Liver (tissue), 9 donors: ENCODE results near the gene ARHGAP6. TPM values are rescaled to one million over a fixed set of nuclear protein-coding genes. Genes with fewer than 3 reads are reported as not detected.

Experiments used
- DNase-seq: peaks from one replicate; pipeline ENCODE4 v3.0.0-alpha.2; 2017; ENCODE audit warnings: low spot score
- H3K27ac ChIP-seq, 2 donors: one replicate each; pipeline ENCODE4 v1.7.0; 2013; ENCODE audit warnings: inconsistent platforms in 2 of 2, low read length in 2 of 2, control low read depth in 1 of 2, low read depth in 1 of 2, mild to moderate bottlenecking in 1 of 2
- H3K27me3 ChIP-seq, 4 donors: one replicate each; pipeline versions ENCODE4 v1.6.1 to v1.7.0; 2013; ENCODE audit warnings: low read length in 3 of 4, inconsistent platforms in 1 of 4, mild to moderate bottlenecking in 1 of 4, moderate library complexity in 1 of 4; ENCODE audit not compliant: control insufficient read depth in 4 of 4, insufficient read depth in 4 of 4
- H3K36me3 ChIP-seq, 4 donors: one replicate each; pipeline versions ENCODE4 v1.6.1 to v1.7.0; 2013; ENCODE audit warnings: low read length in 3 of 4, mild to moderate bottlenecking in 3 of 4, low read depth in 1 of 4, moderate library complexity in 1 of 4; ENCODE audit not compliant: control insufficient read depth in 4 of 4, insufficient read depth in 3 of 4
- H3K4me1 ChIP-seq, 4 donors: one replicate each; pipeline versions ENCODE4 v1.6.1 to v1.7.0; 2013; ENCODE audit warnings: low read length in 3 of 4, mild to moderate bottlenecking in 3 of 4, moderate library complexity in 1 of 4; ENCODE audit not compliant: control insufficient read depth in 4 of 4, insufficient read depth in 4 of 4
- H3K4me3 ChIP-seq, 3 donors: one replicate each; pipeline versions ENCODE4 v1.6.1 to v1.7.0; 2013; ENCODE audit warnings: low read length in 3 of 3, control low read depth in 1 of 3, low read depth in 1 of 3, mild to moderate bottlenecking in 1 of 3
- H3K9ac ChIP-seq, 2 donors: one replicate each; pipeline ENCODE4 v1.7.0; 2013; ENCODE audit warnings: low read length in 2 of 2, mild to moderate bottlenecking in 2 of 2, moderate library complexity in 2 of 2, control low read depth in 1 of 2, low read depth in 1 of 2
- H3K9me3 ChIP-seq, 4 donors: one replicate each; pipeline versions ENCODE4 v1.6.1 to v1.7.0; 2013; ENCODE audit warnings: low read length in 3 of 4; ENCODE audit not compliant: control insufficient read depth in 4 of 4
- EGR1 ChIP-seq, 2 donors: IDR thresholded peaks; 2 replicates each; pipeline ENCODE4 v1.6.1; 2016 to 2018; ENCODE audit warnings: antibody characterized with exemption in 2 of 2, low read depth in 2 of 2
- FOXA1 ChIP-seq: IDR thresholded peaks from 2 replicates; pipeline ENCODE4 v1.6.1; 2016; ENCODE audit warnings: antibody characterized with exemption
- FOXA2 ChIP-seq: IDR thresholded peaks from 2 replicates; pipeline ENCODE4 v1.6.1; 2016; ENCODE audit warnings: antibody characterized with exemption
- GABPA ChIP-seq, 2 donors: IDR thresholded peaks in 1 of 2; conservative IDR thresholded peaks in 1 of 2; 2 replicates each; pipeline ENCODE4 v1.6.1; 2016; ENCODE audit warnings: antibody characterized with exemption in 2 of 2, mild to moderate bottlenecking in 1 of 2, moderate library complexity in 1 of 2
- HNF4A ChIP-seq, 2 donors: conservative IDR thresholded peaks; 2 replicates each; pipeline ENCODE4 v1.6.1; 2016; ENCODE audit warnings: antibody characterized with exemption in 2 of 2, mild to moderate bottlenecking in 2 of 2
- HNF4G ChIP-seq: IDR thresholded peaks from 2 replicates; pipeline ENCODE4 v1.6.1; 2016; ENCODE audit warnings: antibody characterized with exemption
- JUND ChIP-seq, 2 donors: IDR thresholded peaks; 2 replicates each; pipeline ENCODE4 v1.6.1; 2016; ENCODE audit warnings: antibody characterized with exemption in 2 of 2
- NR2F2 ChIP-seq: IDR thresholded peaks from 2 replicates; pipeline ENCODE4 v1.6.1; 2016; ENCODE audit warnings: antibody characterized with exemption
- RAD21 ChIP-seq, 2 donors: IDR thresholded peaks; 2 replicates each; pipeline ENCODE4 v1.6.1; 2016; ENCODE audit warnings: antibody characterized with exemption in 2 of 2, mild to moderate bottlenecking in 2 of 2
- RXRA ChIP-seq, 2 donors: IDR thresholded peaks; 2 replicates each; pipeline ENCODE4 v1.6.1; 2017 to 2018; ENCODE audit warnings: antibody characterized with exemption in 2 of 2, mild to moderate bottlenecking in 1 of 2
- SP1 ChIP-seq: IDR thresholded peaks from 2 replicates; pipeline ENCODE4 v1.6.1; 2018; ENCODE audit warnings: antibody characterized with exemption, mild to moderate bottlenecking
- TAF1 ChIP-seq: conservative IDR thresholded peaks from 2 replicates; pipeline ENCODE4 v1.6.1; 2016; ENCODE audit warnings: antibody characterized with exemption, mild to moderate bottlenecking
- YY1 ChIP-seq: IDR thresholded peaks from 2 replicates; pipeline ENCODE4 v1.6.1; 2016; ENCODE audit warnings: antibody characterized with exemption, mild to moderate bottlenecking
- WGBS: extraction: QIAGEN DNeasy Blood & Tissue Kit; methylation state at CpG from one replicate; pipeline ENCODE4 v1.1.7; 2013; 5-methylcytosine and 5-hydroxymethylcytosine counted together
- polyA plus RNA-seq, 2 donors: library from polyadenylated mRNA; stranded (reverse) in 1 of 2; unstranded in 1 of 2; fragments of 200-250 nt in 1 of 2; fragments of >200 nt in 1 of 2; fragmentation: Nextera tagmentation in 1 of 2; extraction: Ambion mirVana in 1 of 2; gene quantifications; one replicate each; pipeline versions ENCODE4 v1.2.1 to v1.2.3, GENCODE V29; 2013 to 2015
- total RNA-seq, 2 donors: library from RNA; depleted of rRNA; stranded (reverse); fragments of >200 nt; gene quantifications; one replicate each; pipeline ENCODE4 v1.2.3, GENCODE V29; 2014
- TF ChIP-seq, protein P1 (sequence below): IDR thresholded peaks from 2 replicates; pipeline ENCODE4 v1.6.1; 2016; ENCODE audit warnings: antibody characterized with exemption
- TF ChIP-seq, protein P2 (sequence below): IDR thresholded peaks from 2 replicates; pipeline ENCODE4 v1.6.1; 2016; ENCODE audit warnings: antibody characterized with exemption
- TF ChIP-seq, protein P3 (sequence below): IDR thresholded peaks from 2 replicates; pipeline ENCODE4 v1.6.1; 2016; ENCODE audit warnings: antibody characterized with exemption
- TF ChIP-seq, protein P4 (sequence below): fragments of 150-350 bp; IDR thresholded peaks from 2 replicates; pipeline ENCODE4 v1.5.1; 2017; ENCODE audit warnings: improper control_type of control experiment, low read depth, low read length; ENCODE audit not compliant: missing input control
- donor health status: healthy.
- donor health status: healthy.
- donor health status: healthy.
- donor health status: healthy.
- donor health status: healthy.

ARHGAP6 gene
- total and polyA plus RNA-seq, 4 donors, result 0.10 to 2.2 (median 0.65) TPM

DNA sequence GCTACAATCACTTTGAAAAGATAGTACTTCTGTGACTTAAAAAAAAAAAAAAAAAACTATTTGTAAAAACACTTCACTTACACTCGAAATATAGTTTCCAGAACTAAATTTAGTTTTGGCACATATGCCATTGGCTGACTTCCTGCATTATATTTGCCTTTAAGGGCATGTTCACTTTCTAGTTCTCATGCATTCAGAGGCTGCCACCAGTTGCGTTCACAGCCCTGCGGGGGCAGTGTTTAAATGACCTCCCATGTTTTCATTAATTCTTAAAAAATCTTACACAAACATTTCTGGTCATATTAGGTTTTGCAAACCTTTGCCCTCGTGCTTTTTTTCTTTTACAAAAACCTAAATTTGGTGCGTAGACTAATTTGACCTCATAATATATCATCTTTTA, 12.4 kb upstream of the ARHGAP6 start (continued):
- TF ChIP-seq FOXA1 (no peak), FOXA2 (no peak), NR2F2 (peak; percentile 53)
- TF ChIP-seq, protein P1, sequence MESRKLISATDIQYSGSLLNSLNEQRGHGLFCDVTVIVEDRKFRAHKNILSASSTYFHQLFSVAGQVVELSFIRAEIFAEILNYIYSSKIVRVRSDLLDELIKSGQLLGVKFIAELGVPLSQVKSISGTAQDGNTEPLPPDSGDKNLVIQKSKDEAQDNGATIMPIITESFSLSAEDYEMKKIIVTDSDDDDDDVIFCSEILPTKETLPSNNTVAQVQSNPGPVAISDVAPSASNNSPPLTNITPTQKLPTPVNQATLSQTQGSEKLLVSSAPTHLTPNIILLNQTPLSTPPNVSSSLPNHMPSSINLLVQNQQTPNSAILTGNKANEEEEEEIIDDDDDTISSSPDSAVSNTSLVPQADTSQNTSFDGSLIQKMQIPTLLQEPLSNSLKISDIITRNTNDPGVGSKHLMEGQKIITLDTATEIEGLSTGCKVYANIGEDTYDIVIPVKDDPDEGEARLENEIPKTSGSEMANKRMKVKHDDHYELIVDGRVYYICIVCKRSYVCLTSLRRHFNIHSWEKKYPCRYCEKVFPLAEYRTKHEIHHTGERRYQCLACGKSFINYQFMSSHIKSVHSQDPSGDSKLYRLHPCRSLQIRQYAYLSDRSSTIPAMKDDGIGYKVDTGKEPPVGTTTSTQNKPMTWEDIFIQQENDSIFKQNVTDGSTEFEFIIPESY, result no peak

DNA sequence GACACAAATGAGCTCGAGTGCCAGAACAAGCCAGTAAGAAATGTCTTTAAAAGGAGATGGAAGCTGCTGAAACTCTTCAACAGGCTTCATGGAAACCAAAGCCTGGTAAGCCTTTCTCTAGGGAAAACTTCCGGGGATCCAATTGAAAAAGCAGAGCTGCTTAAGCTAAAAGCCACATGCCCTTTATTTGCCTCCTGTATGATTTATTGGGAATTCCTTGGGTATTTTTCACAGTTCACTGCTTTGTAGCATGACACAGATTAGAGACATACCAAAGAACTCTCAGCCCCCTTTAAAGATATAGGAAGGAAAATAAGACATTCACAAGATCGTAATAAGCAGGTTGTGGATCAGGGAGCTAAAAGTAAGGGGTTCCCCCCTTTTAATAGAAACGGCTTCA, 6.5 kb upstream of the ARHGAP6 start:
- 74% methylated on average over 4 of the region's 4 CpGs for WGBS
- Histone ChIP-seq H3K27ac (no peak overlapping the region), H3K4me1 (no peaks in the 10 kb centered on the region), H3K9me3 (no peaks in the 10 kb centered on the region), H3K36me3 (no peaks in the 10 kb centered on the region), H3K9ac (no peak overlapping the region), H3K4me3 (no peak overlapping the region), H3K27me3 (no peaks in the 10 kb centered on the region)
- TF ChIP-seq GABPA (IDR thresholded peaks at IDR 0.05 in 1 of 2, conservative IDR thresholded peaks at IDR 0.05 in 1 of 2) (no peak), HNF4A (conservative IDR thresholded peaks at IDR 0.05) (no peak), SP1 (no peak), HNF4G (no peak), TAF1 (no peak), YY1 (no peak), JUND (IDR thresholded peaks at IDR 0.05) (no peak), FOXA2 (no peak), RXRA (IDR thresholded peaks at IDR 0.05) (no peak), NR2F2 (no peak), RAD21 (IDR thresholded peaks at IDR 0.05) (no peak)
- TF ChIP-seq, protein P2, sequence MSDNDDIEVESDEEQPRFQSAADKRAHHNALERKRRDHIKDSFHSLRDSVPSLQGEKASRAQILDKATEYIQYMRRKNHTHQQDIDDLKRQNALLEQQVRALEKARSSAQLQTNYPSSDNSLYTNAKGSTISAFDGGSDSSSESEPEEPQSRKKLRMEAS, result no peak
- TF ChIP-seq, protein P3, sequence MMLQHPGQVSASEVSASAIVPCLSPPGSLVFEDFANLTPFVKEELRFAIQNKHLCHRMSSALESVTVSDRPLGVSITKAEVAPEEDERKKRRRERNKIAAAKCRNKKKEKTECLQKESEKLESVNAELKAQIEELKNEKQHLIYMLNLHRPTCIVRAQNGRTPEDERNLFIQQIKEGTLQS, result no peak
- TF ChIP-seq, protein P4, sequence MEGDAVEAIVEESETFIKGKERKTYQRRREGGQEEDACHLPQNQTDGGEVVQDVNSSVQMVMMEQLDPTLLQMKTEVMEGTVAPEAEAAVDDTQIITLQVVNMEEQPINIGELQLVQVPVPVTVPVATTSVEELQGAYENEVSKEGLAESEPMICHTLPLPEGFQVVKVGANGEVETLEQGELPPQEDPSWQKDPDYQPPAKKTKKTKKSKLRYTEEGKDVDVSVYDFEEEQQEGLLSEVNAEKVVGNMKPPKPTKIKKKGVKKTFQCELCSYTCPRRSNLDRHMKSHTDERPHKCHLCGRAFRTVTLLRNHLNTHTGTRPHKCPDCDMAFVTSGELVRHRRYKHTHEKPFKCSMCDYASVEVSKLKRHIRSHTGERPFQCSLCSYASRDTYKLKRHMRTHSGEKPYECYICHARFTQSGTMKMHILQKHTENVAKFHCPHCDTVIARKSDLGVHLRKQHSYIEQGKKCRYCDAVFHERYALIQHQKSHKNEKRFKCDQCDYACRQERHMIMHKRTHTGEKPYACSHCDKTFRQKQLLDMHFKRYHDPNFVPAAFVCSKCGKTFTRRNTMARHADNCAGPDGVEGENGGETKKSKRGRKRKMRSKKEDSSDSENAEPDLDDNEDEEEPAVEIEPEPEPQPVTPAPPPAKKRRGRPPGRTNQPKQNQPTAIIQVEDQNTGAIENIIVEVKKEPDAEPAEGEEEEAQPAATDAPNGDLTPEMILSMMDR, result no peak
- no peak for DNase-seq

DNA sequence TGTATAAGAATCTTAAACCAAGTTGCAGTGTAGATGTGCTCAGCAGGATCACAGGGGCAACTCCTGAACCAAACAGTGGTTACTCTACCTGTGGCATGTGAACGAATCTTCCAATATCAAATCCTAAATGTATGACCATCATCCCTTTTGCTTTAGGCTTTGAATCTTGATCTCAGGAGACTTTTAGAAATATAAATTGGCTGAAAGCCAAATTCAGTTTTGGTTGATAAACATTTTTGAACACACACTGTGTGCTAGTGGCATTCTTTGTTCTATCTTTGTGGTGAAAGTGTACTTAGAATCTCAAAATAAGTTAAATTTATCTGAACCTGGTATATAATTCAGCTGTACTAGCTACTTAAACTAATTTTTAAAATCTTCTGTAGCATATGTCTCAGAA, 4.6 kb upstream of the ARHGAP6 start:
- Histone ChIP-seq H3K27me3 (peaks cover 0 to 5% (median 0%) of the 10 kb centered on the region in 4 donors), H3K27ac (no peak overlapping the region), H3K4me1 (peaks cover 0 to 10% (median 4%) of the 10 kb centered on the region in 4 donors), H3K36me3 (no peaks in the 10 kb centered on the region), H3K9ac (no peak overlapping the region), H3K9me3 (no peaks in the 10 kb centered on the region), H3K4me3 (no peak overlapping the region)
- DNase-seq, result no peak
- 77% methylated on average over 1 of the region's 1 CpG for WGBS
- TF ChIP-seq GABPA (IDR thresholded peaks at IDR 0.05 in 1 of 2, conservative IDR thresholded peaks at IDR 0.05 in 1 of 2) (no peak), RXRA (IDR thresholded peaks at IDR 0.05) (no peak), YY1 (no peak), EGR1 (IDR thresholded peaks at IDR 0.05; ENCODE audit: low read depth in 2 of 2) (no peak), HNF4G (no peak), NR2F2 (no peak), SP1 (no peak)
- TF ChIP-seq, protein P4, result no peak
- TF ChIP-seq, protein P2, result no peak
- TF ChIP-seq, protein P1, result no peak
- TF ChIP-seq, protein P3, result no peak
